ENCODE measurements around the gene PPAN.

PPAN gene

DNA sequence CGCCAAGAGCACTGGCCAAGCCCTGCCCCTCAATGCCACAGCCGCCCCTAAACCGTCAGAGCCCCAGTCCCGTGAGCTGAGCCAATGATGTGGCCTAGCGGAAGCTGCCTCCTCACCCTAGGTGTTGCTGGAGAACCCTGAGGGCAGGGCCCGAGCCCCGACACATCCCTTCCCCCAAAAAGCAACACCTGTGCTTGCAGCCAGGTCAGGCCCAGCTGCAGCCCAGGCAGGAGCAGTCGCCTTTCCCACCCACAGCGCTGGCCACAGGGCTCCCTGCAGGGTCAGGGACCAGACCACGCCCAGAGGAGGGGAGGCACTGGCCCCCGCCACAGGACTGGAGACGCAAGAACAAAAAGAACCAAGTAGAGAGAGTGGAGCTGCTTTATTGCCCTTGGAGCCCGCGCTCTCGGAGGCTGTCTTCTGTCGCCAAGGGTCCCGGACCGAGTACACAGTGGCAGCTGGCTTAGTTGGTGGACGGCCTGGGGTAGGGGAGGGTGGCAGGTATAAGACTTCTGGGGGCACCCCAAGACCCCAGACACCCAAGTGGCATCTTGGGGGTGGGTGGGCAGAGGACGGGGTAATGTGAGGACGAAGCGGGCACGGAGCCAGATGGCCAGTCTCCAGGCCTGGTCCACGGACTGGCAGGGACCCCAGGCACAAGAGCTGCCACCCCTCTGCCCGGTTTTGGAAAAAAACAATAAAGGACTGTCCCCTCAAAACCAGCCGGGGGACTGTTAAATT is 8.7 kb downstream of the PPAN start (continued):
- no peak for TF ChIP-seq SALL2 (tag by site-specific recombination; IDR thresholded peaks at IDR 0.05; ENCODE audit: borderline replicate concordance)
- TF ChIP-seq ZBTB26 (tag by site-specific recombination; optimal IDR thresholded peaks at IDR 0.05) = no peak
- TF ChIP-seq ZNF626 (tag by site-specific recombination; IDR thresholded peaks at IDR 0.05) = no peak
- TF ChIP-seq ZSCAN16 (tag by site-specific recombination; IDR thresholded peaks at IDR 0.05) = no peak
- TF ChIP-seq, protein P1, sequence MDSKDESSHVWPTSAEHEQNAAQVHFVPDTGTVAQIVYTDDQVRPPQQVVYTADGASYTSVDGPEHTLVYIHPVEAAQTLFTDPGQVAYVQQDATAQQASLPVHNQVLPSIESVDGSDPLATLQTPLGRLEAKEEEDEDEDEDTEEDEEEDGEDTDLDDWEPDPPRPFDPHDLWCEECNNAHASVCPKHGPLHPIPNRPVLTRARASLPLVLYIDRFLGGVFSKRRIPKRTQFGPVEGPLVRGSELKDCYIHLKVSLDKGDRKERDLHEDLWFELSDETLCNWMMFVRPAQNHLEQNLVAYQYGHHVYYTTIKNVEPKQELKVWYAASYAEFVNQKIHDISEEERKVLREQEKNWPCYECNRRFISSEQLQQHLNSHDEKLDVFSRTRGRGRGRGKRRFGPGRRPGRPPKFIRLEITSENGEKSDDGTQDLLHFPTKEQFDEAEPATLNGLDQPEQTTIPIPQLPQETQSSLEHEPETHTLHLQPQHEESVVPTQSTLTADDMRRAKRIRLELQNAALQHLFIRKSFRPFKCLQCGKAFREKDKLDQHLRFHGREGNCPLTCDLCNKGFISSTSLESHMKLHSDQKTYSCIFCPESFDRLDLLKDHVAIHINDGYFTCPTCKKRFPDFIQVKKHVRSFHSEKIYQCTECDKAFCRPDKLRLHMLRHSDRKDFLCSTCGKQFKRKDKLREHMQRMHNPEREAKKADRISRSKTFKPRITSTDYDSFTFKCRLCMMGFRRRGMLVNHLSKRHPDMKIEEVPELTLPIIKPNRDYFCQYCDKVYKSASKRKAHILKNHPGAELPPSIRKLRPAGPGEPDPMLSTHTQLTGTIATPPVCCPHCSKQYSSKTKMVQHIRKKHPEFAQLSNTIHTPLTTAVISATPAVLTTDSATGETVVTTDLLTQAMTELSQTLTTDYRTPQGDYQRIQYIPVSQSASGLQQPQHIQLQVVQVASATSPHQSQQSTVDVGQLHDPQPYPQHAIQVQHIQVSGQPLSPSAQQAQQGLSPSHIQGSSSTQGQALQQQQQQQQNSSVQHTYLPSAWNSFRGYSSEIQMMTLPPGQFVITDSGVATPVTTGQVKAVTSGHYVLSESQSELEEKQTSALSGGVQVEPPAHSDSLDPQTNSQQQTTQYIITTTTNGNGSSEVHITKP (tag by site-specific recombination; IDR thresholded peaks at IDR 0.05) = peak; percentile 42; the same call in 1 of the 2 replicates
- no peak for TF ChIP-seq ZNF513 (tag by site-specific recombination; IDR thresholded peaks at IDR 0.05)
- TF ChIP-seq ZNF600 (tag by site-specific recombination; IDR thresholded peaks at IDR 0.05) = no peak
- TF ChIP-seq, protein P2, sequence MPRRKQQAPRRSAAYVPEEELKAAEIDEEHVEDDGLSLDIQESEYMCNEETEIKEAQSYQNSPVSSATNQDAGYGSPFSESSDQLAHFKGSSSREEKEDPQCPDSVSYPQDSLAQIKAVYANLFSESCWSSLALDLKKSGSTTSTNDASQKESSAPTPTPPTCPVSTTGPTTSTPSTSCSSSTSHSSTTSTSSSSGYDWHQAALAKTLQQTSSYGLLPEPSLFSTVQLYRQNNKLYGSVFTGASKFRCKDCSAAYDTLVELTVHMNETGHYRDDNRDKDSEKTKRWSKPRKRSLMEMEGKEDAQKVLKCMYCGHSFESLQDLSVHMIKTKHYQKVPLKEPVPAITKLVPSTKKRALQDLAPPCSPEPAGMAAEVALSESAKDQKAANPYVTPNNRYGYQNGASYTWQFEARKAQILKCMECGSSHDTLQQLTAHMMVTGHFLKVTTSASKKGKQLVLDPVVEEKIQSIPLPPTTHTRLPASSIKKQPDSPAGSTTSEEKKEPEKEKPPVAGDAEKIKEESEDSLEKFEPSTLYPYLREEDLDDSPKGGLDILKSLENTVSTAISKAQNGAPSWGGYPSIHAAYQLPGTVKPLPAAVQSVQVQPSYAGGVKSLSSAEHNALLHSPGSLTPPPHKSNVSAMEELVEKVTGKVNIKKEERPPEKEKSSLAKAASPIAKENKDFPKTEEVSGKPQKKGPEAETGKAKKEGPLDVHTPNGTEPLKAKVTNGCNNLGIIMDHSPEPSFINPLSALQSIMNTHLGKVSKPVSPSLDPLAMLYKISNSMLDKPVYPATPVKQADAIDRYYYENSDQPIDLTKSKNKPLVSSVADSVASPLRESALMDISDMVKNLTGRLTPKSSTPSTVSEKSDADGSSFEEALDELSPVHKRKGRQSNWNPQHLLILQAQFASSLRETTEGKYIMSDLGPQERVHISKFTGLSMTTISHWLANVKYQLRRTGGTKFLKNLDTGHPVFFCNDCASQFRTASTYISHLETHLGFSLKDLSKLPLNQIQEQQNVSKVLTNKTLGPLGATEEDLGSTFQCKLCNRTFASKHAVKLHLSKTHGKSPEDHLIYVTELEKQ (tag by site-specific recombination; IDR thresholded peaks at IDR 0.05; ENCODE audit: borderline replicate concordance) = no peak
- no peak for TF ChIP-seq REPIN1 (tag by site-specific recombination; IDR thresholded peaks at IDR 0.05; ENCODE audit: low read depth)
- TF ChIP-seq ZNF335 (tag by site-specific recombination; conservative IDR thresholded peaks at IDR 0.05) = no peak
- no peak for TF ChIP-seq ZNF175 (tag by site-specific recombination; IDR thresholded peaks at IDR 0.05)
- no peak for TF ChIP-seq ZNF433 (tag by site-specific recombination; IDR thresholded peaks at IDR 0.05; ENCODE audit: low read depth)
- TF ChIP-seq, protein P3, sequence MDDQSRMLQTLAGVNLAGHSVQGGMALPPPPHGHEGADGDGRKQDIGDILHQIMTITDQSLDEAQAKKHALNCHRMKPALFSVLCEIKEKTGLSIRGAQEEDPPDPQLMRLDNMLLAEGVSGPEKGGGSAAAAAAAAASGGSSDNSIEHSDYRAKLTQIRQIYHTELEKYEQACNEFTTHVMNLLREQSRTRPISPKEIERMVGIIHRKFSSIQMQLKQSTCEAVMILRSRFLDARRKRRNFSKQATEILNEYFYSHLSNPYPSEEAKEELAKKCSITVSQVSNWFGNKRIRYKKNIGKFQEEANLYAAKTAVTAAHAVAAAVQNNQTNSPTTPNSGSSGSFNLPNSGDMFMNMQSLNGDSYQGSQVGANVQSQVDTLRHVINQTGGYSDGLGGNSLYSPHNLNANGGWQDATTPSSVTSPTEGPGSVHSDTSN (CRISPR knock-in tag; IDR thresholded peaks at IDR 0.05) = no peak; the same call in 1 of the 2 replicates
- no peak for TF ChIP-seq ZFP69B (tag by site-specific recombination; IDR thresholded peaks at IDR 0.05)
- no peak for TF ChIP-seq FEZF1 (tag by site-specific recombination; IDR thresholded peaks at IDR 0.05)
- TF ChIP-seq ZNF169 (tag by site-specific recombination; IDR thresholded peaks at IDR 0.05) = no peak
- TF ChIP-seq HOXA7 (CRISPR knock-in tag; IDR thresholded peaks at IDR 0.05; ENCODE audit: borderline replicate concordance) = no peak
- no peak for TF ChIP-seq YY2 (tag by site-specific recombination; IDR thresholded peaks at IDR 0.05)
- no peak for TF ChIP-seq ZNF221 (tag by site-specific recombination; IDR thresholded peaks at IDR 0.05; ENCODE audit: borderline replicate concordance)
- TF ChIP-seq, protein P4, sequence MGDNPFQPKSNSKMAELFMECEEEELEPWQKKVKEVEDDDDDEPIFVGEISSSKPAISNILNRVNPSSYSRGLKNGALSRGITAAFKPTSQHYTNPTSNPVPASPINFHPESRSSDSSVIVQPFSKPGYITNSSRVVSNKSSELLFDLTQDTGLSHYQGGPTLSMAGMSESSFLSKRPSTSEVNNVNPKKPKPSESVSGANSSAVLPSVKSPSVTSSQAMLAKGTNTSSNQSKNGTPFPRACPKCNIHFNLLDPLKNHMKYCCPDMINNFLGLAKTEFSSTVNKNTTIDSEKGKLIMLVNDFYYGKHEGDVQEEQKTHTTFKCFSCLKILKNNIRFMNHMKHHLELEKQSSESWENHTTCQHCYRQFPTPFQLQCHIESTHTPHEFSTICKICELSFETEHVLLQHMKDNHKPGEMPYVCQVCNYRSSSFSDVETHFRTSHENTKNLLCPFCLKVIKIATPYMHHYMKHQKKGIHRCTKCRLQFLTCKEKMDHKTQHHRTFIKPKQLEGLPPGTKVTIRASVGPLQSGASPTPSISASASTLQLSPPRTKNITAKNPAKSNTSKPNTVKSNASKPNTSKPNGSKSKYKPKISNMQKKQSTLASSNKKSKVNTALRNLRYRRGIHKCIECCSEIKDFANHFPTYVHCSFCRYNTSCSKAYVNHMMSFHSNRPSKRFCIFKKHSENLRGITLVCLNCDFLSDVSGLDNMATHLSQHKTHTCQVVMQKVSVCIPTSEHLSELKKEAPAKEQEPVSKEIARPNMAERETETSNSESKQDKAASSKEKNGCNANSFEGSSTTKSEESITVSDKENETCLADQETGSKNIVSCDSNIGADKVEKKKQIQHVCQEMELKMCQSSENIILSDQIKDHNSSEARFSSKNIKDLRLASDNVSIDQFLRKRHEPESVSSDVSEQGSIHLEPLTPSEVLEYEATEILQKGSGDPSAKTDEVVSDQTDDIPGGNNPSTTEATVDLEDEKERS (tag by site-specific recombination; IDR thresholded peaks at IDR 0.05) = no peak
- no peak for TF ChIP-seq ZFHX2 (tag by site-specific recombination; conservative IDR thresholded peaks at IDR 0.05)
- TF ChIP-seq, protein P5, sequence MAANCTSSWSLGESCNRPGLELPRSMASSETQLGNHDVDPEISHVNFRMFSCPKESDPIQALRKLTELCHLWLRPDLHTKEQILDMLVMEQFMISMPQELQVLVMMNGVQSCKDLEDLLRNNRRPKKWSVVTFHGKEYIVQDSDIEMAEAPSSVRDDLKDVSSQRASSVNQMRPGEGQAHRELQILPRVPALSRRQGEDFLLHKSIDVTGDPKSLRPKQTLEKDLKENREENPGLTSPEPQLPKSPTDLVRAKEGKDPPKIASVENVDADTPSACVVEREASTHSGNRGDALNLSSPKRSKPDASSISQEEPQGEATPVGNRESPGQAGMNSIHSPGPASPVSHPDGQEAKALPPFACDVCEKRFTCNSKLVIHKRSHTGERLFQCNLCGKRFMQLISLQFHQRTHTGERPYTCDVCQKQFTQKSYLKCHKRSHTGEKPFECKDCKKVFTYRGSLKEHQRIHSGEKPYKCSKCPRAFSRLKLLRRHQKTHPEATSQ (tag by site-specific recombination; IDR thresholded peaks at IDR 0.05) = no peak
- no peak for TF ChIP-seq TCF7L2 (IDR thresholded peaks at IDR 0.05; ENCODE audit: borderline replicate concordance, low read depth, low read length)
